ENCODE results near the gene SNX24. TPM values are rescaled to one million over a fixed set of nuclear protein-coding genes. Genes with fewer than 3 reads are reported as not detected.

The SNX24 gene
- total RNA-seq, 1 donor from 2014 or later = 40.9 TPM

- Mint-ChIP-seq H3K27me3 (ENCODE audit: low read depth) (no peaks in the 10 kb centered on the region), H3K4me3 (no peak overlapping the region)
Observed at GRCh38 chr5:122831984-122832383, 13.4 kb upstream of the SNX24 start.

GRCh38 chr5:122835681-122836080, 9.7 kb upstream of the SNX24 start:
- no peak for DNase-seq (ENCODE audit: low spot score in 2 of 2, unreplicated experiment in 2 of 2)
- Mint-ChIP-seq H3K27ac (no peak overlapping the region), H3K4me3 (no peak overlapping the region), H3K4me1 (peaks cover 15% of the 10 kb centered on the region), H3K36me3 (peaks cover 12% of the 10 kb centered on the region), H3K27me3 (ENCODE audit: low read depth) (no peaks in the 10 kb centered on the region), H3K9me3 (peaks cover 5% of the 10 kb centered on the region)
- TF ChIP-seq CTCF (IDR thresholded peaks at IDR 0.05; ENCODE audit: unreplicated experiment) = no peak

More at GRCh38 chr5:122831984-122832383, 13.4 kb upstream of the SNX24 start:
- H3K4me1 Mint-ChIP-seq = peaks cover 15% of the 10 kb centered on the region
- H3K27ac Mint-ChIP-seq = peak overlapping the region; percentile 76
- H3K36me3 Mint-ChIP-seq = peaks cover 18% of the 10 kb centered on the region
- H3K9me3 Mint-ChIP-seq = no peaks in the 10 kb centered on the region
- TF ChIP-seq CTCF (IDR thresholded peaks at IDR 0.05; ENCODE audit: unreplicated experiment) = no peak
- DNase-seq (ENCODE audit: low spot score in 2 of 2, unreplicated experiment in 2 of 2) = no peak

- H3K4me1 Mint-ChIP-seq = peaks cover 12% of the 10 kb centered on the region
- H3K27ac Mint-ChIP-seq = no peak overlapping the region
- peaks cover 13% of the 10 kb centered on the region for H3K36me3 Mint-ChIP-seq
- no peak for DNase-seq (ENCODE audit: low spot score in 2 of 2, unreplicated experiment in 2 of 2)
- no peak overlapping the region for H3K4me3 Mint-ChIP-seq
- TF ChIP-seq CTCF (IDR thresholded peaks at IDR 0.05; ENCODE audit: unreplicated experiment) = no peak
- no peaks in the 10 kb centered on the region for H3K27me3 Mint-ChIP-seq (ENCODE audit: low read depth)
- peaks cover 7% of the 10 kb centered on the region for H3K9me3 Mint-ChIP-seq
Observed at GRCh38 chr5:122836947-122837346, 8.5 kb upstream of the SNX24 start.

- TF ChIP-seq CTCF (IDR thresholded peaks at IDR 0.05; ENCODE audit: unreplicated experiment) = no peak
- no peak overlapping the region for H3K4me3 Mint-ChIP-seq
- H3K4me1 Mint-ChIP-seq = peaks cover 22% of the 10 kb centered on the region
- H3K27ac Mint-ChIP-seq = no peak overlapping the region
- H3K9me3 Mint-ChIP-seq = peaks cover 7% of the 10 kb centered on the region
- DNase-seq (ENCODE audit: low spot score in 2 of 2, unreplicated experiment in 2 of 2) = no peak
- H3K27me3 Mint-ChIP-seq (ENCODE audit: low read depth) = no peaks in the 10 kb centered on the region
- peaks cover 15% of the 10 kb centered on the region for H3K36me3 Mint-ChIP-seq
Observed at GRCh38 chr5:122839731-122840130, 5.7 kb upstream of the SNX24 start.

GRCh38 chr5:122842016-122842580, 3.3 kb upstream of the SNX24 start:
- Mint-ChIP-seq H3K4me1 (peaks cover 36% of the 10 kb centered on the region), H3K27ac (no peak overlapping the region), H3K27me3 (ENCODE audit: low read depth) (no peaks in the 10 kb centered on the region), H3K9me3 (peaks cover 7% of the 10 kb centered on the region), H3K36me3 (peaks cover 14% of the 10 kb centered on the region), H3K4me3 (no peak overlapping the region)
- no peak for DNase-seq (ENCODE audit: low spot score in 2 of 2, unreplicated experiment in 2 of 2)
- no peak for TF ChIP-seq CTCF (IDR thresholded peaks at IDR 0.05; ENCODE audit: unreplicated experiment)
